ENCODE measurements around the gene MCTP2.
"Not testable (repeated sequence)": the region's sequence is repeated elsewhere in the genome, so short reads cannot be mapped to it uniquely, and the experiment has no call there.

Gene MCTP2

GRCh38 chr15:94446441-94446840, 215.1 kb downstream of the MCTP2 start:
- DNase-seq (ENCODE audit: low read depth, low spot score) = no peak

- no peak for DNase-seq (ENCODE audit: low read depth, low spot score)
Observed at GRCh38 chr15:94451466-94451865, 220.1 kb downstream of the MCTP2 start.

- no peak for DNase-seq (ENCODE audit: low read depth, low spot score)
Observed at GRCh38 chr15:94453227-94453988, 222.0 kb downstream of the MCTP2 start.

- no peak for DNase-seq (ENCODE audit: low read depth, low spot score)
Observed at GRCh38 chr15:94455297-94455696, 223.9 kb downstream of the MCTP2 start.

GRCh38 chr15:94456226-94456625, 224.9 kb downstream of the MCTP2 start:
- no peak for DNase-seq (ENCODE audit: low read depth, low spot score)

- no peak for DNase-seq (ENCODE audit: low read depth, low spot score)
Observed at GRCh38 chr15:94457661-94458060, 226.3 kb downstream of the MCTP2 start.

- no peak for DNase-seq (ENCODE audit: low read depth, low spot score)
Observed at GRCh38 chr15:94460624-94461023, 229.3 kb downstream of the MCTP2 start.

- DNase-seq (ENCODE audit: low read depth, low spot score) = no peak
Observed at GRCh38 chr15:94467034-94467433, 235.7 kb downstream of the MCTP2 start.

GRCh38 chr15:94470492-94470891, 239.1 kb downstream of the MCTP2 start:
- DNase-seq (ENCODE audit: low read depth, low spot score) = no peak

- DNase-seq (ENCODE audit: low read depth, low spot score) = peak; percentile 16
Observed at GRCh38 chr15:94476686-94477085, 245.3 kb downstream of the MCTP2 start.

- DNase-seq (ENCODE audit: low read depth, low spot score) = no peak
Observed at GRCh38 chr15:94477913-94478553, 246.7 kb downstream of the MCTP2 start.

- DNase-seq (ENCODE audit: low read depth, low spot score) = no peak
Observed at GRCh38 chr15:94478763-94479162, 247.4 kb downstream of the MCTP2 start.

GRCh38 chr15:94480289-94480834, 249.0 kb downstream of the MCTP2 start:
- no peak for DNase-seq (ENCODE audit: low read depth, low spot score)

GRCh38 chr15:94485148-94485719, 253.9 kb downstream of the MCTP2 start:
- DNase-seq (ENCODE audit: low read depth, low spot score) = no peak

GRCh38 chr15:94487635-94488034, 256.3 kb downstream of the MCTP2 start:
- no peak for DNase-seq (ENCODE audit: low read depth, low spot score)

GRCh38 chr15:94493176-94493575, 261.8 kb downstream of the MCTP2 start:
- no peak for DNase-seq (ENCODE audit: low read depth, low spot score)

GRCh38 chr15:94493586-94493985, 262.2 kb downstream of the MCTP2 start:
- DNase-seq (ENCODE audit: low read depth, low spot score) = not testable (repeated sequence)

GRCh38 chr15:94494732-94495131, 263.4 kb downstream of the MCTP2 start:
- no peak for DNase-seq (ENCODE audit: low read depth, low spot score)

- no peak for DNase-seq (ENCODE audit: low read depth, low spot score)
Observed at GRCh38 chr15:94503293-94503692, 271.9 kb downstream of the MCTP2 start.

GRCh38 chr15:94509259-94509658, 277.9 kb downstream of the MCTP2 start:
- DNase-seq (ENCODE audit: low read depth, low spot score) = no peak

GRCh38 chr15:94522125-94522524, 290.8 kb downstream of the MCTP2 start:
- DNase-seq (ENCODE audit: low read depth, low spot score) = no peak

- no peak for DNase-seq (ENCODE audit: low read depth, low spot score)
Observed at GRCh38 chr15:94523873-94524272, 292.5 kb downstream of the MCTP2 start.

- no peak for DNase-seq (ENCODE audit: low read depth, low spot score)
Observed at GRCh38 chr15:94524565-94524964, 293.2 kb downstream of the MCTP2 start.

All from astrocyte of the hippocampus (primary cell).